Measurements from ENCODE around the gene PHETA2.
"Not testable (repeated sequence)": the region's sequence is repeated elsewhere in the genome, so short reads cannot be mapped to it uniquely, and the experiment has no call there.

The PHETA2 gene

GRCh38 chr22:42116848-42117424 is 42.9 kb downstream of the PHETA2 start:
- in situ Hi-C loops (cut with HindIII; ENCODE audit: low sequenced_read_pairs), result no loop called here
- H3K4me3 ChIP-seq (ENCODE audit: low read depth, low read length), result no peak overlapping the region
- no peak for TF ChIP-seq CTCF (IDR thresholded peaks at IDR 0.05; ENCODE audit: low read depth, low read length, missing control alignments)
- DNase-seq (ENCODE audit: low read depth), result no peak

- in situ Hi-C loops (cut with HindIII; ENCODE audit: low sequenced_read_pairs); DNase-seq (ENCODE audit: low read depth); H3K4me3 ChIP-seq (ENCODE audit: low read depth, low read length): not testable (repeated sequence)
These were observed 46.4 kb downstream of the PHETA2 start for GRCh38 chr22:42120231-42121021.

GRCh38 chr22:42123529-42123928 is 49.5 kb downstream of the PHETA2 start:
- H3K4me3 ChIP-seq (ENCODE audit: low read depth, low read length); in situ Hi-C loops (cut with HindIII; ENCODE audit: low sequenced_read_pairs); DNase-seq (ENCODE audit: low read depth): not testable (repeated sequence)

GRCh38 chr22:42127606-42128005 is 53.6 kb downstream of the PHETA2 start:
- no peak for TF ChIP-seq CTCF (IDR thresholded peaks at IDR 0.05; ENCODE audit: low read depth, low read length, missing control alignments)
- in situ Hi-C loops (cut with HindIII; ENCODE audit: low sequenced_read_pairs), result no loop called here
- H3K4me3 ChIP-seq (ENCODE audit: low read depth, low read length), result no peak overlapping the region
- DNase-seq (ENCODE audit: low read depth), result no peak

GRCh38 chr22:42128007-42128406 is 54.0 kb downstream of the PHETA2 start:
- H3K4me3 ChIP-seq (ENCODE audit: low read depth, low read length); DNase-seq (ENCODE audit: low read depth); in situ Hi-C loops (cut with HindIII; ENCODE audit: low sequenced_read_pairs): not testable (repeated sequence)

All from astrocyte of the cerebellum (primary cell).